Activated CD4-positive, alpha-beta T cell treated with anti-CD3 and anti-CD28 coated beads, Interleukin-2, amount 50 U/mL, for 4 hours (primary cell): Measurements from ENCODE around the gene DLX3.
"Not testable (repeated sequence)": the region's sequence is repeated elsewhere in the genome, so short reads cannot be mapped to it uniquely, and the experiment has no call there.

ENCODE experiments used
- DNase-seq, 2 experiments: peaks; one replicate each; pipeline ENCODE4 v3.0.0-alpha.2; 2020

DLX3 gene

DNA sequence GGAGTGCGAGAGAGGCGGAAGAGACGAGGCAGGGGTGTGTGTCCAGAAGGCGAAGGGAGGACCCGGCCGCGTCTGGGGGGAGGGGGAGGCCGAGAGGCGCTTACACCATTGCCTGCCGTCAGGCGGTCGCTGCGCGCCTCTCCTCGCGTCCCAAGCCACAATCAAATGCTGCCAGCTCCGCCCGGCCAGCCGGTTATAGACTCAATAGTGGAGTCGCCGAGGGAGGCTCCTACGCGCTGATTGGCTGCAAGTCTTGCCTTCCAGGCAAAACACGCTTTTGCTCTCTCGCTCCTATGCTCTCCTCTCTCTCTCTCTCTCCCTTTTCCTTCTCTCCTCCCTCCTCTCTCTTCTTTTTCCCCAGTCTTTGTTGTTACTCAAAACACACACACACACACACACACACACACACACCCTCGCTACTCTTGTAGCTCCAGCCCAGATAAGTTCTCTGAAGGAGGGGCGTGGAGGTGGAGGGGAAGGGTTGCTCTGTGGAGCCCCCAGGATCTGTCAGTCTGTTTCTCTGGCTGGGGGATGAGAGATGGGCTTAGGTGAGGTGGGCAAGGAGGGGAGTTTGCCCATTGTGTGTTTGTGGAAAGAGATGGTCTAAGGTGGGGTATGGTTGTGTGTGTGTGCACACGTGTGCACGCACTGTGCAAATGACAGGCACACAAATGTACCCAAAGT lies at the start of gene DLX3:
Gene DLX3 (minus strand): TSS at position 170 of the 684 bp plus-strand sequence. CDS start 226 bp downstream, outside the sequence.
- DNase-seq: no peak

- no peak for DNase-seq
Measured at GRCh38 chr17:50044483-50044882, 49.5 kb upstream of the DLX3 start.

DNA sequence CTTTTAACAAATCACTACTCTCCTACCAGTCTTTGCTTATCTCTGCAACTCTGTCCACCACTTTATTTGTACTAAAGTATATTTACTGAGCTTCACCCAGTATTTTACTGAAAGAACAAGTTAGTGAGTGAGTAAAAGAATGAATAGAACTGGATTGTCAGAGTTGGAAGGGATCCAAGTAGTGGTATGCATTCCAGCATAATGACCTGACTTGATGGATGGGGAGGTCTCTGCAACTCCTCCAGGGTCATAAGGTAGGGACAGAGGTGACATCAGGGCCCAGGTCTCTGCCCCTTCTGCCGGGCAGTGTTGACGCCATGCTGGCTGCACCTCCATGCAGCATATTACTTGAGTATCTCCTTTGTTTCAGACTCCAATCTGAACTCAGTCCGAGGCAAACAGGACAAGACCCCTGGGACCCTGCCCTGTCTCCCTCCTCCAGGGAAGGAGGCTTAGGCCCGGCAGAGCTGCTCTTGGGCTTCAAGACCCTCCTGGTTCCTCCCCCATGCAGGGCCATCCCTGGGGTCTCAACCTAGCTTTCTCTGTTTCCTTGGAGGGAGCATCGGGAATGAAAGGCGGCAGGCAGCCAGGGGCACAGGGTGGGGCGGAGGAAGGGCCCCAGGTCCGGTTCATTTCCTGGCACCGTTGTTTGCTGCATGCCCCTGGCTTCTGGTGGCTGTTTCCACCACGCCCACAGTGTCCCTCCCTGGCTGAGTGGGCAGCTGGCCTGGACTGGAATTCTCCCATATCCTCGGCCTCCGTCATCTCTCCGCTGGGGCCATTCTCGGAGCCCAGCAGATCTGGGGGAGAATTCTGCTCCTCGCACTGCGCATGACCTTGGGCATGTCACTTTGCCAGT lies 48.5 kb upstream of the DLX3 start:
- no peak for DNase-seq

GRCh38 chr17:50042211-50042610 lies 47.2 kb upstream of the DLX3 start:
- DNase-seq: no peak

- not testable (repeated sequence) for DNase-seq
Measured at GRCh38 chr17:50040496-50040895, 45.5 kb upstream of the DLX3 start.

GRCh38 chr17:50039058-50039457 lies 44.0 kb upstream of the DLX3 start:
- no peak for DNase-seq

DNA sequence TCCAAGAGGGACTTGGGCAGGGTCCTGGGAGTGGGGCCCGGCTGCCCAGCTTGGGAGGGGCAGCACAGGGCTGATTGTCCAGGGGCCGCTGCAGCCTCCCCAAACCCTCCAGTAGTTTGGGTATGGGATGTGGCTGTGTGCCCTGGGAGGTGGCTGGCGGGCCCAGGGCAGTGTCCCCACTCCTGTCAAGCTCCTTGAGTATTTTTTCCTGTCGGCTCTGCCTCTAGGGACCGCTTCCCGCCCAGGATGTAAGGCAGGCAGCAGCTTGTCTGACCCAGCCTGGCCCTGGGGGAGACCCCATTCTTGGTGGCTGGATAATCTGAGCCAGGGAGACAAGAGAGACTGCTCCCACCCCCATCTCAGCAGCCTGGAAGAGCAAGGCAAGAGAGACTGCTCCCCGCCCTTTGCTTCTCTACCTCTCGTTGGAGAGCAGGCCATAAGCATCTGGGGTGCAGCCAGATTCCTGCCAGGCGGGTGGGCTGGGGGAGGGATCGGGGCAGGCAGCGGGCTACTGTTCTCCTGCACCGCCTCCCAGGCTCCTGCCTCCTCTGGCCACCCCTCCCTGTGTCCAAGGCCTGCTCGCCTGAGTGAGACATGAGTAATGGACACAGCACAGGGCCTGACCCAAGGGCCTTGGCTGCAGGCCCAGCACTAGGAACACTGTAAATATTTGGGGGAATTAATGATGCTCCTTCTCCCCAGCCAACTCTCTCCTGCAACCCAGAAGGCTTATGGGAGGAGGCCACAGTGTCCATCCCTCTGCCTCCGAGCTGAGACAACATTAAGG lies 42.5 kb upstream of the DLX3 start:
- DNase-seq: no peak

DNA sequence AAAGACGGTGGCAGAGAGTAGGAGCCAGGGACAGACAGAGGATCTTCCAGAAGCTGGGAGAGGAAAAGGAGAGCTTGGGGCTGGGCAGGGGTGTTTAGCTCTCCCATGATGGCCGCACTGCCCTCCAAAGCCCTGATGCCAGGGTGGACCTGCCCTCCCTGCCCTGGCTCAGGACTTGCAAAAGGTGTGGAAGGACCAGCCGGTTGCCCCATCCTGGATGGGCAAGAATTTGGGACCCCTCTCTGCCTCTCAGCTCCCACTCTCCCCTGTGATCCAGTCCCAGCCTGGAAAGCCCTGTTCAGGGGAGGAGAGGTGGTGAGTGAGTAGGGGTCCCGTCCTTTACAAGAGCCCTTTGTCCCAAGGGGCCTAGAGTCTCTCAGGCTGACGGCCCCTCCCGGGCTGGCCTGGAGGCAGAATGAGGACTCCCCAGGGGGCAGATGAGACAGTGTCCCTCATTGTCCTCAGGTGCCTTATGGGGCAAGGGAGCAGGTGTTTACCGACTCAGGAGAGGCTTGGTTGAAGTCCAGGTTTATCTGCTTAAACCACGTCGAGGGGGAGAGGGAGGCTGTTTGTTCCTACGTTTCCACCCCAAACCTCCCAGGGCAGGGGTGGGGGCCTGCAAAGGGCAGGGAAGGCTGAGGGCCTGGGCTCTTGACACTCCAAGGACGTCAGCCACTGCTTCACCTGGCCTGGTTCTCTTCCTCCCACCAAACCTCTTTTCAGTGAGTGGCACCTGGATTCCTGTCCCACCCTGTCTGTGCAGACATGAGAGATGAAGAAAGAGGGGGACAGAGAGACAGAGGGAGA lies 41.6 kb upstream of the DLX3 start:
- no peak for DNase-seq

DNA sequence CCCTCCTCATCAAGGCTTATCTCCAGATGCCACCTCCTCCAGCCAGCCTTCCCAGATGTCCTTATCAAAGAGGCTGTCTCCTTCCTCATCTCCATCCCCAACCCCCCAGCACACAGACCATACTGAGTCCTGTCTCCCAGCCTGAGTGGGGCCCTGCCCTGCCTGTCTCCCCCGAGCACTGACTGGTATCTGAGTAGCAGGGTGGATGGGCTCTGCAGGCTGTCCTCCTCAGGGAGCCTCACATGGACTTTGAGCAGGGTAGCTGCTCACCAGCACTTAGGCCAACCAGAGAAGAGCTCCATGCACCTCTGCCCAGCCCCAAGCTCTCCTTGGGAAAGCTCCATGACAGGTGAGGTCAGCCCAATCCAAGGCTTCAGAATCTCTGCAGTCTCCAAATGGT lies 40.9 kb upstream of the DLX3 start:
- no peak for DNase-seq

DNA sequence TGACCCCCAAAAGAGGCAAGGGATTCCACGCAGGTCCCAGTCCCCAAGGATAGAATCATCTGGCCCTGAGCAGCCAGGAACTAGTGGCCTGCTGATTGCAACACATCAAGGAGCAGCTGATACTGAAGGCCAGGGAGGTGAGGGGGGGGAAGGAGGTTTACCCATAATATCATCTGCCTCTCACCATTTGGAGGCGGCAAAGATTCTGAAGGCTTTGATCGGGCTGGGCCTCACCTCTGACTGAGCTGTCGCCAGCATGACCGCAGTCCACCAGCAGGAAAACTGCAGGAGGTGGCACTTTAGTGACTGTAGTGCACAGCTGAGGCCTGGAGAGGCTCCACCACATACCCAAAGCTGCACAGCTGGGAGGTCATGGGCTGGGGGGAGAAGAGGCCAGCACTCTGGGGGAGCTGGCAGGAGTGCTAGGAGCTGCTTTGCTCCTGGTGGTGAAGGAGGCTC lies 40.4 kb upstream of the DLX3 start:
- DNase-seq: no peak

- no peak for DNase-seq
Measured at GRCh38 chr17:50034498-50035364, 39.7 kb upstream of the DLX3 start.

GRCh38 chr17:50033316-50033715 lies 38.3 kb upstream of the DLX3 start:
- no peak for DNase-seq

DNA sequence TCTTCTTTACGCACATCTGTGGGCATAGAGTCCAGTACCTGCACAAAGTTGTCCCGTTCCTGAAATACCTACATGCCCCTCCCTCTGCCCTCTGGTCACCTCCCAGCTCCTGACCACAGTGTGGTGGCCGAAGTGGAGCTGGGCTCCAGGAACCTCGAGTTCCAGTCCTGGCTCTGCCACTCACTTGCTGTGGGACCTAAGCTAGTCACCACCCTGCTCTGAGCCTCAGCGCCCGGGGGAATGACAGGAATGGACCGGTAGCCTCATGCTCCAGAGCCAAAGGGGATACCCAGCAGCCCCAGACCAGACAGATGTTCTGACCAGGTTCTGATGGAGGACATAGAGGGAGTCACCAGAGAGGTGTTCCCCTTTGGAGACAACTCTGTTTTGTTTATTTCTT lies 34.2 kb upstream of the DLX3 start:
- no peak for DNase-seq

GRCh38 chr17:50028736-50029120 lies 33.7 kb upstream of the DLX3 start:
- DNase-seq: no peak

- DNase-seq: no peak
Measured at GRCh38 chr17:50027881-50028735, 33.1 kb upstream of the DLX3 start.

DNA sequence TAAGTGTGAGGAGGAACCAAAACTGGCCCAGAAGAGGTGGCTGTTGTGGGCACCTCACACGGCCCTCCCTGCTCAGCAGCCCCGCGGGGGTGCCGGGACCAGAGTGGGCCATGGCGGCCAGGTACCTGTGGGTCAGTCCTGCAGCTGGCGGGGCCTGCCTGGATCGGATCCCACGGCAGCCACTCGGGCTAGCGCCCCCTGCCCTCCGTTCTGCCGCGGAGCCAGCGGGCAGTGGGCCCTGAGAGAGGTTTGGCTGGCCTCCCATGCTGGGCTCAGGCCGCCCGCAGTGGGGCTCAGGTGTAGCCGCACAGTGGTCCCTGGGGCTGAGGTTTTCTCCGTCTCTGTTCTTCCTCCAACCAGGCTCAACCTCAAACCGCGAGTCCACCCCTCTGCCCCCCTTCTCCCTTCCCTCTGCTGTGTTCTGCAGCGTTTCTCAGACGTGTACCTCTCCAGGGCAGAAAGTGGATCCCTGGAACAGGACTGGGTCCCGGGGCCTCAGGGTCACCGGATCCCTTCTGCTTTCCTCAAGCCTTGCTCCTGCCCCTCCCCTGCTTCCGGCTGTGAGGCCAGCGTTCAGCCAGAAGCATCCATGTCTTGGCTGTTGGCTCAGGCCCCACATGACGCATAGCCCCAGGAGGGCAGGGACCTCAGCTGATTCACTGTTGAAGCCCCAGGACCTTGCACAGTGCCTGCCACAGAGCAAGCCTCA lies 32.3 kb upstream of the DLX3 start:
- no peak for DNase-seq

DNA sequence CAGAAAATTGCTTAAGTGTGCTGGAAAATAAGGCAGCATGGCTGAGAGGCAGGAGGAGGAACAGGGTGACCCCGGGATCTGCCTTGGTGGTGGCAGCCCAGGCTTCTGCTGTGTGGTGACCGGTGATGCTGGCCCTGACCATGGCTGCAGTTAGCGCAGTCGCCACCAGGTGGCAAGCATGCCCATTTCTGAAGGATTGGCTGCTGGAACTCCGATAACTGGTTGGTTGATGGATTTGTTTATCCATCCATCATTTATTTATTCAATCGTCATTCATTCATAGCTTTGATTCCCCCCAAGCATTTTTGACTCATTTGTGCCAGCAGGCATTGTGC lies 31.8 kb upstream of the DLX3 start:
- peak; percentile 74 to 80 for DNase-seq

DNA sequence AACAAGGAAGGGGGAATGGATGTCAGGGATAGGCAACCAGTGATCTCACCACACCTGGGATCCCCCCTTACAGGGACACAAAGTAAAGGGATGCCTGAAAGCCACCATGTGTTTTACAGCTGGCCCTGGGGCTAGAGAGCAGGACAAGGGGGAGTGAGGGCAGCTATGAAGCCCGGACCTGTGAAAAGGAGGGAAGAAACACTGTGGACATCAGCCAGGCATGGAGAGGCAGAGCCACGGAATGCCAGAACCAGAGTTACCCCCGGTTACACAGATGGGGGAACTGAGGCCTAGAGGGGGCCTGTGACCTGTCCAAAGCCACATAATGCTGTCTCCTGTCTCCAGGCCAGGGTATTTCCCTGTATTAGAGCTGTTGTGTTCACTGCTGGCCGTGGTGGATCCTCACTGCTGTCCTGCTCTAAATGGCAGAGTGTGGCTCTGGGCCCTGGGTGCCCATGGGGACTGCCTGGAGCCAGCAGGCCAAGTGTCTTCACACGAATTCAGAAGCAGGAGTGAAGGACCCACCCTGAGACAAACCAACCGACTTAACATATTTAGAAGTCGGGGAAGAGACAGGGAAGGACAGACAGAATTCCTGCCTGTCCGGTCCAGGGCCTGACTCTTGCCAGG lies 31.1 kb upstream of the DLX3 start:
- no peak for DNase-seq

- DNase-seq: no peak
Measured at GRCh38 chr17:50024808-50025207, 29.8 kb upstream of the DLX3 start.

- no peak for DNase-seq
Measured at GRCh38 chr17:50023520-50023919, 28.5 kb upstream of the DLX3 start.
